Stimulated activated CD4-positive, alpha-beta T cell treated with anti-CD3 and anti-CD28 coated beads, Interleukin-2, amount 100 ng/mL, for 48 hours (primary cell): ENCODE data around the gene GSG1L2.

Experiments used
- DNase-seq, 2 donors: peaks; one replicate each; pipeline ENCODE4 v3.0.0-alpha.2; 2020

Gene GSG1L2

DNA sequence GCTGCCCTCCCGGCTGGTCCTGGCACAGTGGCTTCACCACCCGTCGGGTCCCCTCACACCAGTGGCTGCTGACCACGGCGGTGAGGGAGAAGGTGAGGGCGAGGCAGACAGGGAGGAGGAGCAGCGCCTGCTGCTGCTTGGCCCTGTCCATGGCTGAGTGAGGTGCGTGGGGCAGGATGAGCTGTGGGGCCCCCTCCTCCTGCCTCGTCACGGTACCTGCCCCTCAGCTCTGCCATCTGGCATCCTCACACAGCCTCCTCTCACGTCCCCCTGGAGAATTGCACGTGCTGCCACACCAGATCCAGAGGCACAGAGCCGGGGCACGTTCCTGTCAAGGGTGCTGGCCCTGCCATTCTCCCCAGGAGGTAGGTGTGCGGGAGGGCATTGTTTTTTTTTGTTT lies at the start of gene GSG1L2:
Gene GSG1L2 (minus strand): TSS at position 159 of the 400 bp plus-strand sequence. CDS start 8 bp downstream, at position 151.
- DNase-seq = no peak

DNA sequence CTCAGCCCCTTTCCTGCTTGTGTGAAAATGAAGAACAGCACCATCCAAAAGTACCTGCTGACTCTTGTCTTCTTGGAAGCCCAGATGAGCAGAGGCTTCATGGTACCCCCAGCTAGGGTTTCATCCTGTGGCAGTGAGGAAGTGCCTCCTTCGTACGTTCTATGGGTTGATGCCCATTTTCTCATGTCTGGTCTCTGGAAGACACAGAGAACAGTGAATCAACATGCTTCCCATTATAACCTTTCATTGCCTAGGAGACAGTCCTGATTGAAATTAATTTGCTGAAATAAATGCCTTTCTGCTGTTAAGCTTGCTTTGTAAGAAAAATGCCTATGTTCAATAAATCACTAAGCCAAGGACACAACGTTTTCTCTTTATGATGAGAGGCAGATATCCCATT lies 46.7 kb upstream of the GSG1L2 start:
- no peak for DNase-seq

DNA sequence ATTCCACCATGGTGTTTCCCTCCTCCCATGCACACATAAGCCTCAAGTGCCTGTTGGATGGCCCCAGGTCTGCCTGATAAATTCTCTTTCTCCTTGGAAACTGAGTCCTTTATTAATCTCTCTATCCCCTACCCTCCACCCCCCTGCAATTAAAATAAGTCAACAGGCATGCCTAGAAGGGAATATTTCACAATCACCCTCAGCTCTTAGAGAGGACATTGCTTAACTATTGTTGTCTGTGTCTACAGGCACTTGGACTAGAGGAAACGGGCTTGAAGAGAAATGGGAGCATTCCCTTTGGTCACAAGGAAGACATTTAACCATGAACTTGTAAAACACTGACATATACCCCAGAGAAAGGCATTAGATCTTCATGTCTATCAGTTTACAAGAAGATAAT lies 43.7 kb upstream of the GSG1L2 start:
- DNase-seq = no peak

DNA sequence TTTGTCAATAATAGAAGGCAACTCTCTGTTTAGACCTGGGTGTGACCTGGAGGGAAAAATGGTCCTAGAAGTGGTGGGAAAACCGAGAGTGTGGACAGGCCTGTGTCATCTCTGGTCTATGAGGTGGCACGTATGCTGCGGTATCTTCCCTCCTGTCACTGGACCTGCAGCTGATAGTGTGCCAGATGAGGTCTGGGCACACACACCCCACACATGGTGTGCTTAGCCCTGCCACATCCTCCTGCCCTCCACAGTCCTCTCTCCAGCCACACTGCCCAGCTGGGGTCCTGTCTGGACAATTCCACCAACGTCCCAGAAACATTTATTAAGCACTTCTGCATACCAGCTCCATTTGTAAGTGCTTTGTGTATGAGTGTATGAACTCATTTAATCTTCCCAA lies 41.1 kb upstream of the GSG1L2 start:
- no peak for DNase-seq

DNA sequence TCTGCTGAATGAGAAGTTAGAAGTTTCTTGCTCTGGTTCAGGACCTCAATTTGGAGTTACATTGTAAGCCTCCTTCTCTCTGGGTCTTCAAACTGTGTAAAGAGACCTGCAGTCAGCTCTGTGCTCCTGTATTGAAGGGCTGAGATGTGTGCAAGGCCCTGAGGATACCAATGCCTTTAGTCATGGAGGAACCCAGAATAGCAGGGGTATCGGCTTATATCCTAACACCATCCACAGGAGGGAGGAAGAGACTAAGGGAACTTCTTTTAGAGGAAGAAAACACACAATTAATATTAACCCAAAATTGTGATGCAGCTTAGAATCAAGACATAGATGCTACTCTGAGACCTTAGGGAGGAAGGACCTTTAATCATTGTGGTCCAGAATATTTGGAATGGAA lies 40.3 kb upstream of the GSG1L2 start:
- DNase-seq = no peak

DNA sequence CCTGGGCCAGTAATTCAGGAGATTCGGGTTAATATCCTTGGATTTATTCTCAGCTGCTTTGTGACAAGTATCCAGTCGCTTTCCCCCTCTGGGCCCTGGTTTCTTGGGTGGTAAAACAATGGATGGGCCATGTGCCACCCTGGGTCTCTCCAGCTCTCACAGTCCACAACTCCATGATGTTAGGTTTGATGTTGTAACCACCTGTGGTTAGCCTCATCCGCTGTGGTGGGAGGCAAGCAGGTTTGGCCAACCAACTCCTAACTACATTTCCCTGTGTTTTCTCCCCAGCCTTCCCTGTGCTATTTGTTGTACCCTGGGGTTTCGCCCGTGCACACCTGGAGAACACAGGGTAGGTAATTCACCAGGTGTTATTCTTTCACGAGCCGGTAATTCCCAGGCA lies 39.0 kb upstream of the GSG1L2 start:
- DNase-seq = no peak

DNA sequence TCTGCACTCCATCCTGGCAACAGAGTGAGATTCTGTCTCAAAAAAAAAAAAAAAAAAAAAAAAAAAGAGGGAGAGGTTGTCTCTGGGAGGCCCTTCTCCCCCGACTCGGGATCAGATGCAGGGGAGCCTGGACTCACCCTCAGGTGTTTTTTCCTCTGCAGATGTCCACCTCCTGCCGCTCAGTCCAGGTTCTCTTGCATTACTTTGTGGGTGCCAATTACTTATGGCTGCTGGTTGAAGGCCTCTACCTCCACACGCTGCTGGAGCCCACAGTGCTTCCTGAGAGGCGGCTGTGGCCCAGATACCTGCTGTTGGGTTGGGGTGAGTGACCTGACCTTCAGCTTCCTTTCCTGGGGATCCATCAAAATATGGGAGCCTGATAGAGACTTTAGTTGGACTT lies 37.9 kb upstream of the GSG1L2 start:
- DNase-seq = no peak

DNA sequence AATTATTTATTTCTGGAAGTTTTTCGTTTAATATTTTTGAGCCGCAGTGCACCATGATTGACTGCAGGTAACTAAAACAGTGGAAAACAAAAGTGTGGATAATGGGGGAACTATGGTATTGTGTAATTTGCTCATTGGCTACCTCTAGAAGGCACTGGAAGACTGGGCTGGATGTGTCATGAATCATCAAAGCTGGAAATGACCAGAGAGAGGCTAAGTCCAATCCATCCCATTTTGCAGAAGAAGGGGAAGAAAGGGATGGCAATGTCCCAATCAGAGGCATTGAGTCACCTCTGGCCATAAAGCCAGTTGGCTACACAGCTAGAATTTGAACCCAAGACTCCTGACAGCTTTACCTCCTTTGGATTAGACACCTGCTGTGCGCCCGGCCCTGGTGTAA lies 33.2 kb upstream of the GSG1L2 start:
- DNase-seq = no peak

DNA sequence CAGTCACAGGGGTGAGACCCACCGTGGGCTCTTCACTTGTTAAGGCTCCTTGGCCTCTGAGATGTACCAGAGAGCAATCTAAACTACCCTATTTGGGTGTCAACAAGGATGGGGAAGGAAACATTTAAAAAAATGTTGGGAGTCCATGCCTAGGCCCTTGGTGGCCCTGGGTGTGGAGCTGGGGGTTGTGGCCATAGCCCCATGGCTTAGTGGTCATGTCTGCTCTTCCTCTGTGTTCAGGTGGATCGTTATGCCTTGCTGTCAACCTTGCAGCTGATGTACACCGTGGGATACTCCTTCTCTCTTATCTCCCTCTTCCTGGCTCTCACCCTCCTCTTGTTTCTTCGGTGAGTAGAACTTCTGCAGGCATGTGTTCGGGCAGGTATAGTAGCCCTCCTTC lies 32.4 kb upstream of the GSG1L2 start:
- no peak for DNase-seq

DNA sequence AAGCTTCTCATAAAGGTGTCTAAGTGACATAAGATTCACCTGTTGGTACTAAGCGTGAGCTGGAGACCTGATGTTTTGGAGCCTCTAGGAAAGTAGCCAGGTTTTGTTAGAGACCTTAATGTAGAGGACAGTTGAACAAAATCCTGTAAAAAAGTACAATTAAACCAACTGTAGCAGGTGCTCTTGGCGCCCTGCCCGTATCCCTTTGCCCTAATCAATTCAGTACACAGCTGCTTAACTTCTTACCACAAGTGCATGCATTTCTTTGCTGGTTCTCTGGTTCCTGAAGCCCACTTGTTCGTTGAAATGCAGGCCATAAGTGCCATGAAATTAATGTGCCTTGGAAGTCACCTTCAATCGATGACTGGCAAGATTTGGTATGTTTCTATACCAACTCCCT lies 28.3 kb upstream of the GSG1L2 start:
- DNase-seq = no peak

DNA sequence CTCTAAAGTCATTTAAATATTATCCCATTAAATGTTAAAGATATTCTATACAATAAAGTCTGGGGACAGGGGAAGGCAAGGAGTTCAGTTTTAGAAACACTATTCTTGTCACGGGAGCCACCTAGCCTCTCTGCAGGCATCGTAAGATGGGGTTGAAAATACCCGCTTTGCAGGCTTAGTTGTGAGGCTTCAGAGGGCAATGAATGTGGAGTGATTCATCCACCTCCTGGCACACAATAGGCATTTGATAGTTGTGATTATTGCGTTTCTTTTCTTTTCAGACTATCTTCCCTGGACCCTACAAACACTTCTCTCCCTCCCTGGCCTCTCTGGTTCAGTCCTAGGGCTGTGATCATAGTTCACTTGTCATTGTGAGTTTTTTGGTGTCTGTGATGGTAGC lies 23.4 kb upstream of the GSG1L2 start:
- no peak for DNase-seq

DNA sequence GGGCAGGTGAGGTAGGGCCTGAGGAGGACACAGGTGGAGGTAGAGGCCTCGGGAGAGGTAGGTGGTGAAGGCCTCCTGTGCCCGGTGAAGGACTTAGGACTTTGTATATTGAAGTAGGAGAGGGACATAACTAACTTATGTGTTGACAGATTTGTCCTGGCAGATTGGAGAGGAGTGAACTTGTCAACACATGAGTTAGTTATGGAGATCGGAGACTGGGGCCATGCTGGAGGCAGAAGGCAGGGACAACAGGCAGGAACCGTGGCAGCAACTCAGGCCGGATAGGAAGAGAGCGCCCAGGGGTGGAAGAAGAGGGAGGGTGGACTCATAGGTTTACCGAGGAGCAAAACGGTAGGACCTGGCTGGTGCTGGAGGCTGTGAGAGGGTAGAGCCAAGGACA lies 22.3 kb upstream of the GSG1L2 start:
- no peak for DNase-seq

DNA sequence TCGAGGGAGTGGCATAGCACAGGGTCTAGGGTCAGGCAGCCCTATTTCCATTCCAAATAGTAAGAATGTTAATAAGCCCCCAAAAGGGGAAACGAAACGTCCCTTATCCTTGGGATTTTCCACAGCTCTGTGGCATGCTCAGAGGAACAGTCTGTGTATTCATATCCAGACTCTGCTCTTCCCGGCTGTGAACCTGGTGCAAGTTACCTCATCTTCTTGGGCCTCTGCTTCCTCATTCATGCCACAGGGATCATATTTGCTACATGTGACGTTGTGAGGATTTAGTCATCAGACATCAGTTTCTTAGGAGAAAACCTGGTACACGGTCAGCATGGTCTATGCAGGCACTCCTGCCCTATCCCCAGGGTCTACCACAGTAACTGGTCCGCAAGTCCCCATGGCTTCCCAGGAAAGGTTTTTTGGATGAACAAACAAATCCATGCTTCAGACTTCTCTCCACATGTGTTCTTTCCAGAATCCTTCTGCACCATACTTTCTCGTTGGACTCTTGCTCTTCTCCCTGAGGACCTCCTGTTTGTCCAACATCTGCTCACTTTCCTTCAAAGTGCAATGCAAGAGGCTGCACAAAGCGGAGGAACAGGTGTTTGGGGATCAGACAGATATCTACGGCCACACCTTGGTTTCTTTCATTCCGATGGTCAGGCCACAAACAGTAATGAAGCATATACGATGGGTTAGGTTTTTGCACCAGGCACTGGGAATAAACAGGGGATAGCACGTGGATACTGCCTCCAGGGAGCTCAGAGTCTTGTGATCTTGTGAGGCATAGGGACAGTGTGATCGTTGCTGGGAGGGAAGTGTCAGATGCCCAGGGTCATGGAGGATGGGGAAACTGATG lies 21.5 kb upstream of the GSG1L2 start:
- no peak for DNase-seq

DNA sequence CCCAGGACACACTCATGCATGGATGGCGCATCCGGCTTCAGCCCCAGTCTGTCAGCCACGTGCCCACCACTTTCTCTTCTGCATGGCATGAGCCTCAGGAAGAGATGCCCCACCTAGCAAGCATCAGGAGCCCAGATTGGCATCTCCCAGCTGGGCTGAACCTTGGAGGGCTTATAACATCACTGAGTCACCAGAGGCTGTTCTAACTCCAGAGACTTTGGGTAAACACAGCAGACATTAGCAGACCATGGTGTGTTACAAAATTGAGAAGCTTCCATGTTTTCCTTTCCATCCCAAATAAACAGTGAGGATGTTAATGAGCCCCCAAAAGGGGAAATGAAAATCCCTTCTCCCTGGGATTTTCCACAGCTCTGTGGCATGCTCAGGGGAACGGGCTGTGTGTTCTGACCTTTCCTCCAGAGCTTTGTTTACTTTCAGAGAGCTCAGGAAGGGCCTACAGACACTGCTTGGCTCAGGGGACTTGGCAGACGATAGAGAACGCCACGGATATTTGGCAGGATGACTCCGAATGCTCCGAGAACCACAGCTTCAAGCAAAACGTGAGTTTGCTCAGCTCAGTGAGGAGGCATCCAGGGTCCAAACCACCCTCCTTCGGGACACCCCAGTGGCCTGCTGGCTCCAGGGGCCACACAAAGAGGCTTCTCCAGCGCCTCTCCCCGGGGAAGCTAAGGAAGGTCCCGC lies 20.3 kb upstream of the GSG1L2 start:
- no peak for DNase-seq

DNA sequence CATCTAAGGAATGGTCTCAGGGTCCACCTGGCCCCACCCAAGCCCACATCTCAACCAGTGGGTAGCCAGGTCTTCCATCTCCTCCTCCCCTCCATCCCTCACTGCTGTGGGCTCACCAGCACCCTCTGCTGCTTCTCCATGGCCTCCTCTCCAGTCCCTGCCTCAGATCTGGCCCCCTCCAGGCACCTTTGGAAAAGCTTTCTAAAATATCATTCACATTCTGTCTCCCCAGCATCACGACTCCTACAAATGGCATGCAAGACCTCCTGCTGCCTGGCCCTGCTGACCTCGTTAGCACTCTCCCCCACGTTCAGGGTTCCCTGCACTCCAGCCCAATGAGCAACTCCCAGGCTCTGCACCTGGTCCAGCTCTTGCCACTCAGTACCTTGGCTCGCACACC lies 17.6 kb upstream of the GSG1L2 start:
- no peak for DNase-seq

DNA sequence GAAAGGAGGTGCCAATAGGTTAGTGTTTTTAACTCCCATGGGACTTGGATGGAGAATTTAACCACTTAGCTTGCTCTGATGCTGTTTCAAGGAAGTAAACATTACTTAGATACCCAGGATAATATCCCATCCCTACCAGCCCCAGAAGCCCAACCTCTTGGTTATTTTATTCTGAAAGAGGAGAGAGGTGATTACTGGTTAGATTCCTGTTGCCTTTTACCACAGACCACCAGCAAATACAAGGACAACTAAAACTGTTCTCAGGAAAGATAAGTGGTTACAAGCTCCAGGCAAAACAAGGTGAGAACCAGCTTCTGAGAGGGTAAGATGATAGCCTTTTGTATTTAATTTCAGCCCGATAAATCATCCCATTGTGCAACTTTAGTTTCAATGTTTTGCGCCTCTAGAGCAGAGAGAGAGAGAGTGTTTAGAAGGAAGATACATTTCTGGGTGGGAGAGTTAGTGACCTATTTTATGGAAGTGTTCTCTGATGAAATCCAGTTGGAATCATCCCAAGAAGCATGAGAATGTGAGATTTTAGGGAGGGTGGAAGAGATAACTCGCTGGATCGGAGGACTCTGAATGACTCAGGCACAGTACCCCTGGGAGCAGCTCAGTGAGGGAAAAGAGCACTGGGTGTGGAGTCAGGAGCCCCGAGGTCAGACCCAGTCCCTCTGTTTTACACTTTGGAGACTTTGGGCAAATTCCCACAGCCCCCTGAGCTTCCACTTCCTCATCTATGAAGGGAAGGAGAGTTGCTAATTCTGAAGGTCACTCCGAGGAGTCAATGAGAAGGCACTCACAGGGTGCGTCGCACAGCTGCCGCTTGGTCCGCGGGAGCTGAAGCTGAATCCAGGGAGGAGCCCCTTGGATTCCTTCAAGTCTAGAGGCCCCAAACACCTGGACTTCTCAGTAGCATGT lies 15.9 kb upstream of the GSG1L2 start:
- no peak for DNase-seq

DNA sequence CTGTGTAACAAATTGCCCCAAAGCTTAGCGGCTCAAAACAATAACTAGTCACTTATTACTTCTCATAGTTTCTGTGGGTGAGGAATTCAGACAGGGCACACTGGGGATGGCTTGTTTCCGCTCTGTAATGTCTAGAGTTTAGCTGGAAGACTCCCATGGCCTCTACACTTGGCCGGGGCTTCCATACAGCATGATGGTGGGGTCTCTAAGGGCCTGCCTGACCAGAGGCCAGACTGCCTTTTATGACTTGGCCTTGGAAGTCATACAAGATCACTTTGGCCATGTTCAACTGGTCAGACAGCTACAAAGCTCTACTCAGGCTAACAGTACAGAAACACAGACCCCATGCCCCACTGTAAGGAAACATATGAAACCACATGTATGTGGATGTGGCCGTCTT lies 12.0 kb upstream of the GSG1L2 start:
- DNase-seq = no peak

DNA sequence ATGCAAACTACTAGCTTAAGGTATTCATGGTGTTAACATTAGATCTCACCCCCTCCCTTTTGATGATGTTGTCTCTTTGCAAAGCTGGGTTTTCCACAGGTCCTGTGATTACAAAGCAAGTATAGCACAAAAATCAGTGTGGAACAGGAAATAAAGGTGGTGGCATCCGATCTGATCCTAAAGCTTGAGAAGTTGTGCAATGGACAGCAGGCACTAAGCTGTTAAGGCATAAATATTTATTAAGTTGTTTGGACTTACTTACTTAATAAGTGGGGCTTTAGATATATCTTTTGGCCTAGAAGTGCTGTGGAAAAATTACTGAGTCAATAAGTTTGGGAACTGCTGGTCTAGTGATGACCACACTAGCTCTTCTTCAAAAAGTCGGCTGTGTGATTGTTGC lies 8.8 kb upstream of the GSG1L2 start:
- no peak for DNase-seq

DNA sequence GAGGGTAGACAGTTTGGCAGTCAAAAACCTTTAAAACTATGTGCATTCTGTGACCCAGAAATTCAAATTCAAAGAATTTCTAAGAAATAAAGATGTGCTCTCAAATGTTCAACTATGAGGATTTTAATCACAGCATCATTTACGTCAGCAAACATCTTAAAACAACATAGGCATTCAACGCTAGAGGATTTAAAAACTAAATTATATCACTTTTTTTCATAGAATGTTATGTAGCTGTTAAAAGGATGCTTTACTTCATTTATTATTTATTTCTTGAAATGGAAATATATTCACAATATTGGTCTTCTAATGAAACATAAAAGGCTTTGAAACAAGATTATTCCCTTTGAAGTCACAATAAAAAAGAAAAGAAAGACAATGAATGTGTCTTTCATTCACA lies 7.5 kb upstream of the GSG1L2 start:
- no peak for DNase-seq

DNA sequence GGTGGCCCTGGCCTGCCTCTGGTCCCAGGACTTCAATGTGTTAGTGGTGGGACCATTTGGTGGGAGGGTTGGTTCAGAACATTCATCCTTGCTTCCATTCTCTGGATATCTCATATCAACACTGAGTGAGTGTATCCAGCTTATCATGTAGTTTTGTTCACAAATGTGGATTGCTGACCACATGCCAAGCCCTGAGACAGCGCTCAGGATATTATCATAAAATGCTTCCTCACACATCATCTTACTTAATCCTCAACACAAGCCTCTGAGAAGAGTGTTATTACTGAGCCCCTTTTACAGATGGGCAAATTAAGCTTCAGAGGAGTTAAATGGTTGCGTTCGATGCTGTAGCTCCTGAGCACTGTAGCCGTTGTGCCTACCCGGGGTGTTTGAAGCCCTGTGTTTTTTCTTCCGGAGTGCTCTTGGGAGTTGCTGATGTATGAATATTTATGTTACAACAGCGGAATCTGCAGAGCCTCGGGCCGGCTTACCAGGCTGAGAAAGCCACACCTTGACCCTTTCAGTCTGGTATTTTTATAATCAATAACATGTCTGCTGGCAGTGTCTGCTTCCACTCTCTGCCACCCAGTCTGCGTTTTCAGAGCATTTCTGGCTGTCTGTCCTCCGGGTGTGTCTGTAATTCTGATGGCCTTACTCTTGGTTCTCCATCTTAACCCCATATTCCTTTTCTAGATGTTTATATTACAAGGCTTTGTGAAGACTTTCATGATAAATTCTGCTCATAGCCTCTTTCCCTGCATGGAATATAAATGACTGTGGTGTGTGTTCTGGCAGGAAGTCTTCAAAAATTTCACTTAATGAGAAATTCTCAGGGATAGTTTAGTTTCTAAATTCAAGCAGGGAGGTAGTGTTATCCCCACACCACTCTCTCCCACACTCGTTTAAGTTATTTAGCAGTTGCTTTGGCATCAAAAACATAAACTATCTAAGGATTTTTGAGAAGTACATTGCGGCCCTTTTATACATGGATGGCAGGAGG lies 6.7 kb upstream of the GSG1L2 start:
- no peak for DNase-seq

DNA sequence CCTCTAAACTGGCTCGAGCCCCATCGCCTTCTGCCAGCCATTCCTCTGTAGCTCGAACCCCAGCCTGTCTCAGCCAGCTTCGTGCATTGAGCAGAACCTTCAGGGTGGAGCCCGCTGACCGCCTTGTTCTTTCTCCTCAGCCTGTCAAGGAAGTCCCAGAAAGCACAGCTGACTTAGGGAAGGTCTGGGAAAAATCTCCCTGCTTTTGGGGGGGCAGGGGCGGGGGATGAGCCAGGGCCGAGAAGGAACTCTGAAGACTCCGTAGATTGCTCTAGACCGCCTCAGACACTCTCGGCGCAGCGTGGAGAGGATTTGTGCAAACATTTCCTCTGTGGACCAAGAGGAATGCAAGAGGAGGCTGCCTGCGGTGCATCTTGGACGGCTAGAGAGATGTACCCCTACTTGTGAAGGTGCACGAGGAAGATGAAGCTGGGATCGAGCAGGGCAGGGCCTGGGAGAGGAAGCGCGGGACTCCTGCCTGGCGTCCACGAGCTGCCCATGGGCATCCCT lies 3.8 kb upstream of the GSG1L2 start, which contains the start of gene GLP2R:
Gene GLP2R (plus strand): TSS at position 284 of the 510 bp plus-strand sequence. CDS start 140 bp downstream, at position 424.
- DNase-seq = no peak
